ENCODE results near the gene FBXW8. TPM values are rescaled to one million over a fixed set of nuclear protein-coding genes. Genes with fewer than 3 reads are reported as not detected.

Gene FBXW8
- total RNA-seq, 2 experiments from 2014 or later, result 6.6 to 7.3 TPM

DNA sequence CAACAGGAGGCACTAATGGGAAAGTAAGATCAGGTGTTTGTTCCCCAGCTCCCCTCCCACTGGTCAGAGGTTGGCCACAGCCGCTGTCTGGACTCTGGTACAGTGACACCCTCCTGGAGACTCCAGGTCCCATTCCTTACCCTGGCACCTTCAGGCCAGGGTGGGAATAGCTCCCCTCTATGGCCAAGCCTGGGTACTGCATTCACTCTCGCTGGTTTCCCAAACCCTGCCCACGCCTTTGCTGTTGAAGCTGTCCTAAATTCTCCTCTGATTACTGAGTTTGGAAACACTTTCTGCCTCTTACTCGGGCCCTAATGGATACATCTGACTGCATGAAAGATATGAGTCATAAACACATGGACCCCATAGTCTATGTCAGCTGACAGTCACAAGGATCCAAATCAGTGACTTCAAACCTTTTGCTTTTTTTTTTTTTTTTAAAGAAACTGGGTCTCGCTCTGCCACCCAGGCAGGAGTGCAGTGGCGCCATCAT, 47.4 kb upstream of the FBXW8 start:
- H3K9me3 ChIP-seq (ENCODE audit: control insufficient read depth in 1 of 2, insufficient read depth in 1 of 2, low read length in 2 of 2), result peaks cover 0 to under 1% of the 10 kb centered on the region in 2 experiments
- CTCF ChIA-PET, result interaction anchor here (0.5 to 0.9 kb wide), 2 partner anchors 28 to 160 kb away, joined by 3 to 4 read pairs; no protein-coding TSS in a partner anchor
- intact Hi-C loops (cut with DNase I, micrococcal nuclease), result no loop called here
- no peak overlapping the region for H3K27ac Mint-ChIP-seq
- peaks cover 26% of the 10 kb centered on the region for H3K27me3 Mint-ChIP-seq
- TF ChIP-seq, protein P1, sequence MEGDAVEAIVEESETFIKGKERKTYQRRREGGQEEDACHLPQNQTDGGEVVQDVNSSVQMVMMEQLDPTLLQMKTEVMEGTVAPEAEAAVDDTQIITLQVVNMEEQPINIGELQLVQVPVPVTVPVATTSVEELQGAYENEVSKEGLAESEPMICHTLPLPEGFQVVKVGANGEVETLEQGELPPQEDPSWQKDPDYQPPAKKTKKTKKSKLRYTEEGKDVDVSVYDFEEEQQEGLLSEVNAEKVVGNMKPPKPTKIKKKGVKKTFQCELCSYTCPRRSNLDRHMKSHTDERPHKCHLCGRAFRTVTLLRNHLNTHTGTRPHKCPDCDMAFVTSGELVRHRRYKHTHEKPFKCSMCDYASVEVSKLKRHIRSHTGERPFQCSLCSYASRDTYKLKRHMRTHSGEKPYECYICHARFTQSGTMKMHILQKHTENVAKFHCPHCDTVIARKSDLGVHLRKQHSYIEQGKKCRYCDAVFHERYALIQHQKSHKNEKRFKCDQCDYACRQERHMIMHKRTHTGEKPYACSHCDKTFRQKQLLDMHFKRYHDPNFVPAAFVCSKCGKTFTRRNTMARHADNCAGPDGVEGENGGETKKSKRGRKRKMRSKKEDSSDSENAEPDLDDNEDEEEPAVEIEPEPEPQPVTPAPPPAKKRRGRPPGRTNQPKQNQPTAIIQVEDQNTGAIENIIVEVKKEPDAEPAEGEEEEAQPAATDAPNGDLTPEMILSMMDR (IDR thresholded peaks at IDR 0.05), result no peak
- H3K36me3 ChIP-seq (ENCODE audit: insufficient read depth, low read length), result no peaks in the 10 kb centered on the region
- no peak overlapping the region for H3K4me3 Mint-ChIP-seq
- H3K36me3 Mint-ChIP-seq (ENCODE audit: low read depth), result no peaks in the 10 kb centered on the region
- DNase-seq (no peak), ATAC-seq (ENCODE audit: poor library complexity) (no peak)
- no peaks in the 10 kb centered on the region for H3K4me1 Mint-ChIP-seq (ENCODE audit: low read depth)
- H3K27me3 ChIP-seq (ENCODE audit: control insufficient read depth in 1 of 2, insufficient read depth in 2 of 2, low read length in 2 of 2), result peaks cover 0 to 3% of the 10 kb centered on the region in 2 experiments
- POLR2A ChIA-PET, result no interaction called here
- H3K9me3 Mint-ChIP-seq, result peaks cover 3% of the 10 kb centered on the region
- no peak overlapping the region for H3K27ac ChIP-seq (ENCODE audit: low read depth in 1 of 2, low read length in 2 of 2)
- no peak overlapping the region for H3K4me3 ChIP-seq (ENCODE audit: low read length)
- H3K4me1 ChIP-seq (ENCODE audit: insufficient read depth, low read length), result peaks cover 4% of the 10 kb centered on the region

DNA sequence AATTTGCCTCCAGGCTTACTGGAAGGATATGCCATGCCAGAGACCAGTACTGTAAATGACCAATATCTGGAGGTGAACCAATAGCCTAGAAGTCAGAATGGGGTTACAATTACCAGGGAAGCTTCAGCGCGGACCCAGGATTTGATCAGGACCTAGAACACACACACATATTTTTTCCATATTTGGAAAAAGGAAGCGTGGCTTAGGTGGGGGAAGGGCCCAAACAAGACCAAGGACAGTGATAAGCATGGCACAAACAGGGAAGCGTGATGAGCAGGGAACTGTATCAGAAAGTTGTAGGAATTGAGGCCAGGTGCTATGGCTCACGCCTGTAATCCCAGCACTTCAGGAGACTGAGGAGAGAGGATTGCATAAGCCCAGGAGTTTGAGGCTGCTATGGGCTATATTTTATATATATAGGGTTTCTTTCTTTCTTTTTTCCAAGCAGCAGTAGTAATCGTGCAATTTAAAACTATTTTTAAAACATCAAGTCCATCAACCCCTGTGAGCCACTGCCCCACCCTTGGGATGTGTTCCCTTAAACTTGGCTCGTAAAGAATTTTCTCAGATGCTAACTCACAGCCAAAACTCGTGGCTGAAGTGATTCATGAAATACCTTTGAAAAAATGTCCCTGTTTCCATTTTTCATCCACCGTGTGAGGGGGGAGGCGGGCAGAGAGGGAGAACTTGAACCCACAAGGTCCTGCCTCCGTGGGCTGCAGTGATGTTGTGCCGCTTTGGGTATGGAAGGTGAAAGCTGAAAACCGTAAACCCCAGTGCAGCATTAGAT, 46.2 kb upstream of the FBXW8 start:
- CTCF ChIA-PET, result no interaction called here
- H3K27ac Mint-ChIP-seq, result no peak overlapping the region

DNA sequence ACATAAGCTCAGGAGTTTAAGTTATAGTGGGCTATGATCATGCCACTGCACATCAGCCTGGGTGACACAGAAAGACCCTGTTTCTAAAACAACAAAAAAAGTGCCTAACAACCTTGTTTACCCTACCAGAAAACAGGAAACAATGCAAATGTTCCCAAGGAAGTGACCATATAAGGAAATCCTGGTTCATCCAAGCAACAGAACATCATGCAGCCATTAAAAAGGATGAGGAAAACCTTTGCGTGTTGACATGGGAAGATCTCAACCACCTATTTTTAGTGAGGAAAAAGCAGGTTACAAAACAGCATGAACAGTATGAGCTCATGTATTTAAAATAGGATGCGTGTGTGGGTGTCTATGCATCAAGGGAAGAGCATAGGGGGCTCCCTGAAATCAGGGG, 43.2 kb upstream of the FBXW8 start:
- no peak overlapping the region for H3K4me3 ChIP-seq (ENCODE audit: low read length)
- CTCF ChIA-PET, result no interaction called here
- POLR2A ChIA-PET, result no interaction called here
- no peak for ATAC-seq (ENCODE audit: poor library complexity)
- Mint-ChIP-seq H3K27me3 (peaks cover 13% of the 10 kb centered on the region), H3K4me1 (ENCODE audit: low read depth) (peaks cover under 1% of the 10 kb centered on the region), H3K36me3 (ENCODE audit: low read depth) (no peaks in the 10 kb centered on the region), H3K27ac (no peak overlapping the region), H3K9me3 (no peaks in the 10 kb centered on the region), H3K4me3 (no peak overlapping the region)
- intact Hi-C loops (cut with DNase I, micrococcal nuclease), result no loop called here
- H3K27me3 ChIP-seq (ENCODE audit: control insufficient read depth in 1 of 2, insufficient read depth in 2 of 2, low read length in 2 of 2), result no peaks in the 10 kb centered on the region
- H3K4me1 ChIP-seq (ENCODE audit: insufficient read depth, low read length), result no peaks in the 10 kb centered on the region
- TF ChIP-seq, protein P1 (IDR thresholded peaks at IDR 0.05), result no peak
- no peak for DNase-seq
- no peaks in the 10 kb centered on the region for H3K36me3 ChIP-seq (ENCODE audit: insufficient read depth, low read length)
- H3K9me3 ChIP-seq (ENCODE audit: control insufficient read depth in 1 of 2, insufficient read depth in 1 of 2, low read length in 2 of 2), result no peaks in the 10 kb centered on the region
- H3K27ac ChIP-seq (ENCODE audit: low read depth in 1 of 2, low read length in 2 of 2), result no peak overlapping the region

More for the DNA sequence above, 46.2 kb upstream of the FBXW8 start:
- Histone ChIP-seq H3K36me3 (ENCODE audit: insufficient read depth, low read length) (no peaks in the 10 kb centered on the region), H3K4me1 (ENCODE audit: insufficient read depth, low read length) (peaks cover 4% of the 10 kb centered on the region), H3K27ac (ENCODE audit: low read depth in 1 of 2, low read length in 2 of 2) (no peak overlapping the region), H3K4me3 (ENCODE audit: low read length) (no peak overlapping the region), H3K27me3 (ENCODE audit: control insufficient read depth in 1 of 2, insufficient read depth in 2 of 2, low read length in 2 of 2) (no peaks in the 10 kb centered on the region), H3K9me3 (ENCODE audit: control insufficient read depth in 1 of 2, insufficient read depth in 1 of 2, low read length in 2 of 2) (no peaks in the 10 kb centered on the region)
- POLR2A ChIA-PET, result no interaction called here
- Mint-ChIP-seq H3K4me1 (ENCODE audit: low read depth) (no peaks in the 10 kb centered on the region), H3K4me3 (no peak overlapping the region), H3K27me3 (peaks cover 16% of the 10 kb centered on the region), H3K36me3 (ENCODE audit: low read depth) (no peaks in the 10 kb centered on the region), H3K9me3 (peaks cover 3% of the 10 kb centered on the region)
- intact Hi-C loops (cut with DNase I, micrococcal nuclease), result no loop called here
- TF ChIP-seq, protein P1 (IDR thresholded peaks at IDR 0.05), result no peak
- ATAC-seq (ENCODE audit: poor library complexity) (no peak), DNase-seq (no peak)

All from CD4-positive, alpha-beta T cell (primary cell).